ENCODE data around the gene CAB39.

CAB39 gene

DNA sequence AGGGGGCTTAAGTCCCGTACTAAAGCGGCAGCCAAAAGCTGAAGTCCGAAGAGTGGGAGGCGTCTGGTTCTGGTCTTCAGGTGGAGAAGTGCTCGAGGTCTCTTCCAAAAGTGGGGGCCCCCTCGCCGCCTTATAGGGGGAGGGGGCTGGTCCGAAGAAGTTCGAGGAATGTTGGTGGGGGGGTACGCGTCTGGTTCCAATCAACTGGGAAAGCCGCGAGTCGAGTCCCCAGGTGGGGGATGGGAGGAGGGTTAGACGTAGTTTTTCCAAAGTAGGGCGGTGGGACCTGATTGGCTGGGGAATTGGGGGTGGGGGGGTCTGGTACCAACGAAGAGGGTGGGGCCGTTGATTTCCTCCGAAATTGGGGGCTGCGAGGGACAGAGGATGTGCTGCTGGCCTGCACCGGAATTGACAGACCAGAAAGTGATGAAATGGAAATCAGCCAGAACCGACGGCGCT lies 152.7 kb downstream of the CAB39 start:
- peak; percentile 33 for DNase-seq

DNA sequence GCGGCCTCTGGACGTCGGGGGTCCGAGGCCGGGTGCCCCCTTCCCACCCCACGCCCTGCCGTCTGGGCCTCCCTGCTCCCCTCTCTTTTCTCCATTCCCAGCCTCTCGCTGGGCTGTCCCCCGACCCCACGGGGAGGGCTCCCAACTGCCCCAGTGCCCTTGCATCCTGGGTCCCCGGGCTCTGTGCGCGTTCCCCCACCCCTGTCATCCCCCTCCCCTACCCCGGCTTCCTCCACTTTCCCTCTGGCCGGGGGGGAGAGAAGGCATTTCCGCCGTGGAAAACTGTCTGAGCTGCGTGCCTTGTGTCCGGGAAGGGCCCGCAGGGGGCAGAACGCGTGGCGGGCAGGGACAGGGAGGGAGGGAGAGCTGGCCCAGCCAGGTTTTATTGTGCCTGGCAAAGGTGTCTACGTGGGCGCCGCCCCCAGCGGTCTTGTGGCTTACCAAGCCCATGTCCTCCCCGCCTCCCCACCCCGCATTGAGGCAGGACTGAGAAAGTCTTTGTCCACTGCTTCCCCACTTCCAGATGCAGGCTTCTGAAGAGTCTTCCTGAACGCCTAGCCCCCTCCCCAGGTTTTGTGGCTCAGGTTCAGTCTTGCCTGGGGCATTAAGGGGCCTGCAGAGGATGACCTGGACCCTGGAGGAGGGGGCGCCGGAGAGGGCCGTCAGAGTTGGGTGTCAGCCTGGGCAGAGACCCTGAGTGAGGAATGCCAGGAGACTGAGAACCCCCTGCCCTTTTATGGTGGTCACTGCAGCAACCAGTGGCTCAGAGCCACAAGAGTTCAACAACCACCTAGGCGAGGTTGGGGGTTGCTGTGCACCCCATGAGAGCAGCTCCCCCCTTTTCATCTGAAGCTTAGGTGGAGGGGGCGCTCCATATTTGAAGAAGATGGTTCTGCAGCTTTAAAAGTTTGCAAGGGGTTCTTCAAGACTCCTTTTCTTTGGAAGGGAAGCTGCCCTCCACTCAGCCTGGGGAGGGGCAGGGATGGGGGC lies 153.4 kb downstream of the CAB39 start:
- DNase-seq = peak; percentile 65

DNA sequence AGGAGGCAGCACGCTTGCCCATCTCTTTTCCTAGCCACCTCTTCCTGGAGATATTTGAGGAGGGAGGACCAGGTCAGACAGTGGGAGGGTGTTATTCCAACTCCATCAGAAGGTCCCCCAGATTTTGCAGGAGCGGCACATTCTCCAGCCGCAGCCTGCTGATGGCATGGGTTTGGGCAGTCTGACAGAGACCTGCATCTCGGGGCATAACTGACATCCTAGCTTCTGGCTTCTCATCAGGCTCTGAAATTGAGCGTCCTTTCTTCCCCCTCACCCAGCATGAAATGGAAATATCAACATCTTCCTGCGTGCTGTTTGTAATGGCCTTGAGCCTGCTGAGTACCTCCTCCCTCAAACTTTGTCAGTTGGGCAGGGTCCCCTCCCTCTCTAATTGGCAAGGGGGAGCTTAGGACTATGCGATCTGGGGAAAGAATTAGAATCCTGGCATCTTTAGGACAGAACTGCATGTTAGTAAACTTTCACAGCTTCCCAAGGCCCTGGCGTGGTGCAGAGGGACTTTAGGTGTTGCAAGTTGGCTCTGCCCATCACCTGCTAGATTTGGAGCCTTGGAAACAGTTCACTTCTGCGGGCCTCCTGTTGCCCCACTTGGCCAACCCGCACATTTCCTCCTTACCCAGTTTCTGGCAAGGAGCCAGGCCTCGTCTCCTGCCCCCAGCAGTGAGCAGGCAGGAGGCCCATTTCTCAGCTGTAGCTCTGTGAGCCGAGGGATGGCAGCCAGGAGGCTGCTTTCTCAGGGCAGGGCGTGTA lies 154.3 kb downstream of the CAB39 start:
- peak; percentile 93 for DNase-seq

DNA sequence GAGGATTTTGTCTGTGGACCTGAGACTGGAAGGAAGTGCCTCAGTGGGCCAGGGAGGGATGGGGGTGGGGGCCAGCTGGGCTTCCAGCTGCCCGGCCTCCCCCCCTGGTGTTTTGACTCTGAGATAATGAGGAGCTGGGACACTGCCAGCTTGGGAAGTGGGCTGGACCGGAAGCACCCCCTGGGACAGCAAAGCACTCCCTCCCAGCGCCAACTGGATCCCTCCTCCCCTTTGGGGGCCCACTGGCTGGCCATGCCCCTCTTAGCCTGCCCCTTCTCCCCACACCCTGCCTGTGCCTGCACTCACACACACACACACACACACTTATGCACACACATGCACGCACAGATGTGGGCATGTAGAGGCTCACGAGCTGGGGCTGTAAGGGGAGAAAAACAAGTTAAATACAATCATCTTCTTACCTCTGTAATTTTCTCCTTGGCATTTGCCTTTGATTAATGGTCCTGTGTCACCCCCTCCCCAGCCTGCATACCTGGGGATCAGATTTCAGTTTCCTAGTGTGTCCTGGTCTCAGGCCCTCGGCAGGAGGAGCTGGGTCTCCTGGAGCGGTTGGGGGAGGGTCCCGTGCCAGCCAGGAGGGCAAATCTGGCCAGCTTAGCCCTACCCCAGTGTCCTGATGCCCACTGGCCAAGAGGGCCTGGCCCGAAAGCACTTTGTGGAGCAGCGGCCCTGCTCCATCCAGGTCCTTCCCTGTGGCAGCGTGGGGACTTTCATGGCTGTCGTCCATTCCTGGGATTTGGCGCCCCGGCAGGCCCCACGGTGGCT lies 155.7 kb downstream of the CAB39 start:
- DNase-seq = no peak

DNA sequence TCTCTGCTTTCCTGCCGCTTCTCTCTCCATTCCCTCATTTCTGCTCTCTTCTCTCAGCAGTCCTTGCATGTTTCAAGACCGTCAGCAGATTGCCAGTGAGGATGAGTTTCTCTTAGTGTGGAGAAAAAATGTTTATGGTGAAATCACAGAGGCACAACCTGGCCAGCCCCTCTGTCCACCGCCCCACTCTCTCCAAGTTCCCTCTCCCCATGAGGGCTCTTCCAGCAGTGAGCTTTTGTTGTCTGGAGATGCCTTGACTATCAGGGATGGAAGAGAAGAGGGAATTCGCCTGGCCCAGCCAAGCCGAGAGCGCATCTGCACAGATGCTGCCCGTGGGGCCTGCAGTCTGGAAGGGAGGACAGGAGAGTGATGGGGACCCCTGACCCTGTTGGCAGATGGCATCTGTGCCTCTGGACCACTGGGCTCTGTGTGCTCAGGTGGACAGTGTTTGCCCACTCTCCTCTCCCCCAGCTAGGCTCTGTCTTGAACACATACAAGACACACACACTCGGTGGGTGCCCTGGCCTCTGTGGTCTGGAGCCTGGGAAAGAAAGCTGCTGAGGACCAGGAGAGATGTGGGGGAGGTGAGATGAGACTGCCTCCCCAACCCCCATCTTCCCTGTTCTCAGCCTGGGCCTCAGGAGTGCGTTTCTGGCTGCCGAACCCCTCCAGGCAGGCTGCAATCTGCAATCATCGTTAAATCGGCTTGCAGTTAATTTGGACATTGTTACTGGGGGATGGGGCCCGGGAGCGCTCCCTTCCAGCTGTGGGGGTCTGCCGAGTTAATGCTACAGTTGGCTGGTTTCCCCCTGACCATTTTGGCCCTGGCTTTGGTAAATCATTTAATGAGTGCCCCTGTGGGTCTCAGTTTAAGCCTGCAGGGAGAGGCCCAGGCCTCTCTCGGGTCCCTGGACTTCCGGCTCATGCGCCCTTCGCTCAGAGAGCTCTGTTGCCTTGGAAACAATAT lies 156.6 kb downstream of the CAB39 start:
- DNase-seq = no peak

DNA sequence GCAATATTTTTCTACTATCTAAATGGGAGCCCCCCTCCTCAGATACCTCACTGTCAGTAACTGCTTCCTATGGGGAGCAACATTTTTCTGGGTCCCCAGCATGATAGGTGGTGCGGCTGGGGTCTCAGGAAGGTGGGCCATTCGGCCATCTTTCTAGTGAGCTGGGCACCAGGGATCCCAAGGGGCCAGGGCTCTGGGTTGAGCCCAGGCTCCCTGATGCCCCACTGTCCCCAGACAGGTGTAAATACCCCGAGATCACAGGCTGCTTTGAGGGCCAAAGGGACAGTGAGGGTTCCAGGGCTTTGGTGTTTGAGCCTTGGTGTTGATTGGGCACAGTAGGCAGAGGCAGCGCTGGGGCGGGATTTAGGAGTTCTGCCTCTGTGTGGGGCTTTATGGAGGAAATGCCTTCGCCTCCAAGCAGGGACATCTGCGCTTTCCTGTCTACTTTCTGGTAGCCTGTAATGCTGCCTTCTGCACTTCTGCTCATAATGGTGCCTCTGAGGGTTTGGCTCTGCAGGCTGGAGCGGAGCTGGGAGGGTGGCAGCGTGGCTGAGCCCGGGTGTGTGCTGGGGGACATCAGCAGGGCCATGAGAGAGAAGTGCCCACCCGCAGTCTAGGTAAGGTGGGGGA lies 157.4 kb downstream of the CAB39 start:
- peak; percentile 16 for DNase-seq

Measured in RPMI8226 (cell line).